AG09309 (cell line): ENCODE results near the gene NUDT4.

Experiments
- DNase-seq: peaks from one replicate; pipeline ENCODE4 v3.0.0-alpha.2; 2010; ENCODE audit warnings: low read depth
- H3K4me3 ChIP-seq: 2 replicates; pipeline ENCODE4 v1.5.1; 2011; ENCODE audit warnings: mild to moderate bottlenecking, low read depth, low read length, moderate library complexity; ENCODE audit not compliant: control insufficient read depth
- TF ChIP-seq, protein P1 (sequence below): IDR thresholded peaks from 2 replicates; pipeline ENCODE4 v1.5.1; 2011; ENCODE audit warnings: mild to moderate bottlenecking, low read depth, low read length, inconsistent platforms; ENCODE audit not compliant: insufficient read depth, control insufficient read depth; ENCODE audit errors: missing control alignments

NUDT4 gene

DNA sequence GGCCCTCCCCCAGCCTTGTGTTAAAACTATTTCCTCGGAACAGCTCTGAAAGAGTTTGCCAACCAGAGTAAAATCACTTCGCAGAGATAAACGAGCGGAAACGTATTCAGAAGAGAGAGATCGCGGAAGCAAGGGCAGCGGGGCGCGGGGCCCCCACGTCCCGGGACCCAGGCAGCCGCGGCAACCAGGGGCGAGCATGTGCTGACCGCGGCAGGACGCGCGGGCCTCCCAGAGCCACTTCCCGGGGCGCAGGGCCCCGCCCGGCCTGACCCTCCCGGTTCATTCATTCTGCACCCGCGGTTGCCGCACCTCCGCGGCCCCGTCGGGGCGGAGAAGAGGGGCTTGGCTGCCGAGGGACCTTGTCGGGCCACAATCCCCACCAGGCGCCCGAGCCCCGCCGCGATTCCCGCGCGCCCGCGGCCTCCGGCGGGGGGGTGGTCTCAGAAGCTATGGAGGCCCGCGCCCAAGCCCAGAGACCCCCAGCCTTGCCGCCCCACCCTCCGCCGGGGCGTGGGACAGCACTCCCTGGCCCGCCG, 63.4 kb downstream of the NUDT4 start:
- no peak for DNase-seq
- H3K4me3 ChIP-seq: peak overlapping the region; percentile 69
- TF ChIP-seq, protein P1, sequence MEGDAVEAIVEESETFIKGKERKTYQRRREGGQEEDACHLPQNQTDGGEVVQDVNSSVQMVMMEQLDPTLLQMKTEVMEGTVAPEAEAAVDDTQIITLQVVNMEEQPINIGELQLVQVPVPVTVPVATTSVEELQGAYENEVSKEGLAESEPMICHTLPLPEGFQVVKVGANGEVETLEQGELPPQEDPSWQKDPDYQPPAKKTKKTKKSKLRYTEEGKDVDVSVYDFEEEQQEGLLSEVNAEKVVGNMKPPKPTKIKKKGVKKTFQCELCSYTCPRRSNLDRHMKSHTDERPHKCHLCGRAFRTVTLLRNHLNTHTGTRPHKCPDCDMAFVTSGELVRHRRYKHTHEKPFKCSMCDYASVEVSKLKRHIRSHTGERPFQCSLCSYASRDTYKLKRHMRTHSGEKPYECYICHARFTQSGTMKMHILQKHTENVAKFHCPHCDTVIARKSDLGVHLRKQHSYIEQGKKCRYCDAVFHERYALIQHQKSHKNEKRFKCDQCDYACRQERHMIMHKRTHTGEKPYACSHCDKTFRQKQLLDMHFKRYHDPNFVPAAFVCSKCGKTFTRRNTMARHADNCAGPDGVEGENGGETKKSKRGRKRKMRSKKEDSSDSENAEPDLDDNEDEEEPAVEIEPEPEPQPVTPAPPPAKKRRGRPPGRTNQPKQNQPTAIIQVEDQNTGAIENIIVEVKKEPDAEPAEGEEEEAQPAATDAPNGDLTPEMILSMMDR: no peak

DNA sequence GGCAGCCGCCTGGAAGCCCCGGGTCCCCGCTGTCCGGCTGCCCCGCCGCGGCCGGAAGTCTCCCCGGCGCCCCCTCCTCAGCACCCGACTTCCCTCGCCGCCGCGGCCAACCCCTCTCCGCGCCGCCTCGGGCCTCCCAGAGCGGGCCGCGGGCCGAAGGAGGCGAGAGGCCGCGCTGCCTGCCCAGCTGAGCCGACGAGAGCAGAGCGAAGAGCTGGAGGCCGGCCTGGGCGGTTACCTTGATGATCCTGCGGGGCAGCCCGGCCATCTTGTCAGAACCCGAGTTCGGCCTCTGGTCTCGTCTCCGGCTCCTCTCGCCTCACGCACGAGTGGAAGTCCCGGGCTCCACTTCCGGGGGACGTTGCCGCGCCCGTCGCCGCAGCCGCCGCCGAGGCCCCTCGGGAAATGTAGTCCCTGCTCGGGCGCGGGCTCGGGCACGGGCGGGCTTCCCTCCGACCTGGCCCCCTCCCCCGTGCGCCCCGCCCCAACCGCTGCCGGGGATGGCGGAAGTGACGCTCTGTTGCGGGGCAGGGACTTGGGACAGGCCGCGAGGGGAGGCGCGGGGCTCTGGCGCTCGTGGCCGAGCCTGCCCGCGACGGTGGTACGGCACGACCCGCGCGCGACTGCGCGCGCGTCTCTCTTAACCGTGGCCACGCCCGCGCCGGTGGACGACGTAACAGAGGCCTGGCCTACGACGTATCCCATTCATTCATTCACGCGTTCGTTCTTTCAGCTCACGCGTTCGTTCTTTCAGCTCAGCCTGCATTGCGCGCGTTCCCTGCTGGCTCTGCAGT, 64.1 kb downstream of the NUDT4 start, which contains the start of gene UBE2N:
UBE2N (minus strand) TSS at position 331 of the 794 bp plus-strand sequence; CDS start at position 268, 63 bp downstream.
- TF ChIP-seq, protein P1: no peak
- H3K4me3 ChIP-seq: peak within 1 kb of the TSS; percentile 69
- peak; percentile 59 for DNase-seq

GRCh38 chr12:93442411-93443340, 65.0 kb downstream of the NUDT4 start:
- TF ChIP-seq, protein P1: no peak
- DNase-seq: no peak
- H3K4me3 ChIP-seq: peak overlapping the region; percentile 69

- no peak for DNase-seq
- no peak overlapping the region for H3K4me3 ChIP-seq
- TF ChIP-seq, protein P1: no peak
Measured at GRCh38 chr12:93443576-93443975, 65.9 kb downstream of the NUDT4 start.

DNA sequence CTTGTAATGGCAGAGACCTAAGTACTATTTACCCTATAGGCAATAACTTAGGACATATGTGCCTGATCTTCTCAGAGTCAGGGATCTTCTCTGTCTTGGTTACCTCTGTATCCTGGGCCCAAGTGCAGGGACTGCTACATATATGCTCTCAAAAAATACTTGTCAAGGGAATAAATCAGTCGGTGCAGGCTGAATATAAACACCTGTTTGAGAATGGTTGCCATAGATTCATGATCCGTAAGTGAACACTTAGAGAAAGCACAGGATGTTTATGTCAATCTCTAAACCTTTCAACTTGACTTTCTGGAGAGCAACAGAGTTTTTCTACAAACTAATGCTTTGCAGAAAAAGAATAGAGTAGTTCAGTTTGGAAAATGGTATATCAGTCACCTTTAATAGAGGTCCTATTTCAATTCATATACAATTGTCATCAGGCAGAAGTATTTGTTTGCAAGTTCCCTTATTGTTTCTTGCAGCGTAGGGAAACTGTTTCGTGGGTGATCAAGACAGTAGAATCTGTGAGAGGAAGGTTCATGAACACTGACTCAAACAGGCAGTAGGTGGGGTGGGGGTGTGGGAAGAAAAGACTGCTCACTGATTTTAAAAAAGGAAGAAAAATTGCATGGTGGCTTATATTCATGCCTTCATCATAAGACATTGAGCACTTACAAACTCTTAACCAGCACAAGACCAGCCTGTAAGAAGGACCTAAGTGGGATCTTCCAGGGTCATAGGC, 70.0 kb downstream of the NUDT4 start:
- DNase-seq: no peak
- H3K4me3 ChIP-seq: no peak overlapping the region
- TF ChIP-seq, protein P1: no peak

- TF ChIP-seq, protein P1: no peak
- DNase-seq: no peak
- H3K4me3 ChIP-seq: no peak overlapping the region
Measured at GRCh38 chr12:93448796-93449195, 71.1 kb downstream of the NUDT4 start.
